Aortic smooth muscle cell (primary cell): ENCODE measurements around the gene GNAI3. TPM values are rescaled to one million over a fixed set of nuclear protein-coding genes. Genes with fewer than 3 reads are reported as not detected.

Experiments
- total RNA-seq: library from RNA; depleted of rRNA; stranded (reverse); fragments of >200 nt; gene quantifications from 2 replicates; pipeline ENCODE4 v1.2.3, GENCODE V29; 2014

The GNAI3 gene
- total RNA-seq: 15.1 and 17.3 TPM in 2 replicates

DNA sequence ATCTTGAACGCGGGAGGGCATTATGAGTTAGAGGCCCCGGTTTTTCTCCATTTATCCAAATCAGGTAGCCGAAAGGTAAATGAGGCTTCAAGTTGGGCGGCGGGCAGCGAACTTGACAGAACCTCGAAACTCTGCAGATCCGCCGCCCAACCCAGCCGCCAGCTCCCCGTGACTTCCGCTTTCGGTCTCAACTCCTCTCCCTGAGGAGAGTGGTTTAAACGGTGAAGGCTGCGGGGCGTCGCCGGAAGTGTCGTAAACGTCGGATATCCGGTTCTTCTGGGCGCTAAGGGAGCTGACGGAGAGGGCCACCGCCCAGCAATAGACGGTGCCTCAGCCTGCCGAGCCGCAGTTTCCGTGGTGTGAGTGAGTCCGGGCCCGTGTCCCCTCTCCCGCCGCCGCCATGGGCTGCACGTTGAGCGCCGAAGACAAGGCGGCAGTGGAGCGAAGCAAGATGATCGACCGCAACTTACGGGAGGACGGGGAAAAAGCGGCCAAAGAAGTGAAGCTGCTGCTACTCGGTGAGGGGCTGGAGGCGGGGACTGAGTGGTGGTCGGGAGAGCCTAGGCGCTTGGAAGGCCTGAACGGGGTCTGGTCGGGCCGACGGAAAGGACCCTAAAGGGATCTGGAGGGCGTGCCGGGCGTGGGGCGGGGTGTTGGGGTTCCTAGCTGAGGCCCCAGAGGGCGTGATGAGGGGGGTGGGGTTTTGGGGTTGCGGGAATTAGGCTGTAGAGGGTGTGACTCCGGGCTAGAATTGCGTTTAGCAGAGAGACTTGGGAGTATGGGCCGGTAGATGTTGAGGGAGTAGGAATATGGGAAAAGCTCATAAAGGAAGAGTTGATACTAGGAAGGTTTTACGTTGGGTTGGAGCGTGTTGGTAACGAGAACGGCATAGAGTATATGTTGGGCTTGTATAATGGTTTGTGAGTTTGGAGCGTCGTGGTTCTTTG lies at the start of gene GNAI3:
Gene GNAI3, plus strand, starts transcription at position 295 of the 947 bp plus-strand sequence. Its CDS starts 106 bp downstream, at position 401.

DNA sequence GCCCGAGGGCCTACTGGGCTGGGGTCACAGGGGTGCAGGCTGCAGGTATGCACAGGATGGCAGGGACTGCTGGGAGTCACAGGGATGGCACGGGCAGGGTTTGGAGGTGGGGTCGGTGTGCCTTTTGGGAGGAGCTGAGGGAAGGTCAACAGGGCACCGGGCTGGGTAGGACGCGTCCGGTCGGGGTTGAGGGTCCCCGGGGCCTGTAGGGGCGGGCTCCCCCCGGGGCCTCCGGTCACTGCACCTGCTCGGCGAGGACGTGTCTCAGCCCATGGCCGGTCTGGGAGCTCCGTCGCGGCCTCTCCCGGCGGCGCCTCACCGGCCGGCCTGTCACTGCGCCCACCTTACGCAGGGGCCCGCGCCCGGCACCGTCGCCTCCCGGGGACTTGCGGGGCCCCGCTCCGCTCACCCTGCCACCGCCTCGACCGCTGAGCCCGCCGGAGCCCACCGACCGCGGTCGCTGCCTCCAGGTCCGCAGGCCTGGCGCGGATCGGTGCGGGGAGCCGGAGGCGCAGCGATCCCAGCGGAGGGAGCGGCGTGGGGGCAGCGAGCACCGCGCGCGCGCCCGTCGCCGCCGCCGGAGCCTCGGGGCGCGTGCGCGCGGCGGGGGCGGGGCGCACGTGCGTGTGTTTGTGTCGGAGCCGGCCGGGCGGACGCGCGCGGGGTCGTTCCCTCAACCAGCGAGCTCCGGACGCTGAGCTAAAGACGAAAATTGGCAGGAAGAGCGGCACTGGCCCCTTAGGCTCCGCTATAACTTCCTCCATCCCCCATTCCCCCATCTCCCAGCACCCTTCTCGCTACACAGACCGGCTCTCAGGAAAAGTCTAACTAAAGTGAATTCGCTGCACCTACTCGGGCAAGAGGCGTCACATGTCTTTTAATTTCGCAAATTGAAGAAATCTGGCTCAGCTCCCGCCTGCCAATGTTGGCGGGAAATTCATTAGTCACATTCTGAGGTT lies 39.0 kb upstream of the GNAI3 start, which contains the start of gene AMIGO1:
Gene AMIGO1, minus strand, starts transcription at position 552 of the 959 bp plus-strand sequence. CDS start 815 bp downstream, outside the sequence.

DNA sequence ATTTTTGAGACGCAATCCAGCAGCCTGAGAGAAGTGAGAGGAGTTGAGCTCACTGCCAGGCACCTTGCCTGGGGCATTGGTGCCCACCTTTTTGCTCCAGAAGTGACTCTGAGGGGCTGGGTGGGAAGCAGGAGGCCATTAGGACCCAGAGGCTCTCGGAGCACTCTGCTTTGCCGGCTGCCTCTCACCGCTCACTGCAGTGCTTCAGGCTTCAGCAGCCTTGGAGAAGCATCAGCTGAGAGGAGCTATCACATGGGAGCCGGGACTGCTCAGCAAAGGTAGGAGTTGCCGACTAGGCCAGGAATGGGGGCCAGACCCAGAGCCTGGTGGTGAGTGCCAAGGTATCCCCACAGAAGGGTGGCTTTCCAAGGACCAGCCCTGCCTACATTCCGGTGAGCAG lies 8.7 kb upstream of the GNAI3 start, which contains the start of gene GPR61:
Gene GPR61, plus strand, starts transcription at position 197 of the 400 bp plus-strand sequence. CDS start 3,151 bp downstream, outside the sequence.

DNA sequence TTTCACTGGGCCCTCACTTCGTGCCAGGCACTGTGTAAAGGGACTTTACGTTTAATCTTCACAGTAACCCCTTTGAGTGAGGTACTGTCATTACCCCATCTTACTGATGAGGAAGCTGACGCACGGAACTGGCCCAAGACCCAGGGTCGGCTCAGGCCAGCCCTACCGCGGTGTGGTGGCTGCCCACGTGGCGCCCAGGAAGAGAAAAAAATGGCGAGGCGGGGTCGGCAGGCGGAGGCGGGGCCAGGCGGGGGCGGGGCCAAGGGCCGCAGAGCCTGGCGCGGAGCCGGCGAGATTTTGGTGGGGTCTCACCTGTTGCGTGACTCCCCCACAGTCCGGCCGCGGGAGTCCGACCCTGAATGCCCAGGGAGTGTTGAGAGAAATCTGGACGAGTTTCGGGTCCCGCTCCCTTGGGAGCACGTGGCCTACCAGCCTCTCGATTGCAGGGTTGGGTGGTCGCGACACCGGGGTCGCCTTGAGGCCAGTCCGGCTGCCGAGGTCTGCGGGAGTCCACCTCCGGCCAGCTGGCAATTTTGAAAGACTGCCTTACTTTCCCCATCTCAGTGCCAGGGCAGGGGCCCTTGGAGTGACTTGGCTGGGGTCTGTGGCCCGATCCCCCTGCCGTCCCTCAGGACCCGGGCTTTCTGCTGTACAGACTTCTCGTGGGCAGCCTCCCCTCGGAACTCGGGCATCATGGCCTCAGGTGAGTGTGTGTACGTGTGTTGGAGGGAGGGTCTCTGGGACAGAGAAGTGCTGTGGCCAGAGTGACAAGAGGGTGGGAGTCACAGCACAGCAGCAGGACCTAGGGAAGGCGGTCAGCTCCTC lies 71.4 kb downstream of the GNAI3 start, which contains the start of the genes AMPD2 and GNAT2:
Gene AMPD2, plus strand, starts transcription at position 262 of the 825 bp plus-strand sequence. CDS start 1,339 bp downstream, outside the sequence.
Gene GNAT2, minus strand, starts transcription at position 41 of the 825 bp plus-strand sequence. CDS start 6,746 bp downstream, outside the sequence.

DNA sequence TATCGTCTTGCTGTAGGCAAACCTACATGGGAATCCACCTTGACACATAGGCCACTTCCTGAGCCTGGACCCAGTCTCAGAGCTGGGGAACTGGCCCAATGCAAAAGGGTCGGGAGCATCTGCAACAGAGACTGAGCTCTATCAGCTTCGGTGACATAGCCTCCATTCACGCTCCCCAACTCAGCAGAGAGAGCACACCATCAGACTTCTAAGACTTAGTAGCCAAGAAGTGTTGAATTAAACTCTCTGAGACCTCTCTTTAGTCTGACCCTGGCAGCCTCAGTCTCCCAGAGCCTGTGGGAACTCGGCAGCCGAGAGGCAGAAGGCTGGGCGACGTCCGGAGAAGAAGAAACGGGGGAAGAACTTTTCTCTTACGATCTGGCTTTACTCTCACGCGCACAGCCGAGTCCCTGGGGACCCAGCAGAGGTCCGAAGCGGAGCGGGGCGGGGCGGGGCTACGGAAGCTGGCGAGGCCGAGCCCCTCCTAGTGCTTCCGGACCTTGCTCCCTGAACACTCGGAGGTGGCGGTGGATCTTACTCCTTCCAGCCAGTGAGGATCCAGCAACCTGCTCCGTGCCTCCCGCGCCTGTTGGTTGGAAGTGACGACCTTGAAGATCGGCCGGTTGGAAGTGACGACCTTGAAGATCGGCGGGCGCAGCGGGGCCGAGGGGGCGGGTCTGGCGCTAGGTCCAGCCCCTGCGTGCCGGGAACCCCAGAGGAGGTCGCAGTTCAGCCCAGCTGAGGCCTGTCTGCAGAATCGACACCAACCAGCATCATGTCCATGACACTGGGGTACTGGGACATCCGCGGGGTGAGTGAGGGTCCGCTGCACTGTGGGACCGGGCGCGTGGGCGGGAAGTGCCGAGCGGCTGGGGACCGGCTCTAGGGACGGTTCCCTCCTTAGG lies 107.5 kb downstream of the GNAI3 start, which contains the start of gene GSTM4:
Gene GSTM4, plus strand, starts transcription at position 485 of the 905 bp plus-strand sequence. Its CDS starts 291 bp downstream, at position 776.

DNA sequence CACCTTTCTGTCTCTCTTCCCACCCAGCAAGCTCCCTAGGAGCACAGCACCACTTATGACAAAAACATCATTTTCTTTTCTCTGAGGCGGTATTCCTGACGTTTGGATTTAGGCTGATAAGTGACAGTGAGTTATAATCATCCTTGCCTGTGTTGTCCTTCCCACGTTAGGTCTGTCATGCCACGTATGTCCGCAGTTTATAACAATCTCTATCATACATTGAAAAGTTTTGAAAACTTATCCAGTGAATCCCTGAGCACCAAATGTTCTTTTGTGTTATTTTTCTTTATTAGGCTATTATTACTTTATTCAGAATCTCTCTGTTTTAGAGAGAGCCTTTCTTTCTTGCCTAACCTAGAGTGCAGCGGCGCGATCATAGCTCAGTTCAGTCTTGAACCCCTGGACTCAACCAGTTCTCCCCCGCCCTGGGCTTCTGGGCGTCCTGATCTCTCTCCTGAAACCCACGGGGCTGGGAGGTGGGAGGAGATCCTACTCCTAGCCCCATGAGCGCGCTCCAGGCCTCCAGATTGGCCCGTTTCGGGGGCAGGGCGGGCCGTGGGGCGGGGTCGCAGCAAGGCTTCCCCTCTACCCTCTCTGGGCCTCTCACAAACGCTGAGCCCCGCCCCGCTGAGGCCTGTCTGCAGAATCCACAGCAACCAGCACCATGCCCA lies 119.2 kb downstream of the GNAI3 start, which contains the start of gene GSTM2:
Gene GSTM2, plus strand, starts transcription at position 606 of the 671 bp plus-strand sequence. Its CDS starts 59 bp downstream, at position 665.

Other genes with a start within 250 kb of the GNAI3 start
- not detected in 2 replicates for gene MYBPHL, start 241.6 kb upstream of the GNAI3 start, total RNA-seq
- gene SORT1, start 150.7 kb upstream of the GNAI3 start, total RNA-seq: 15.2 and 21.3 TPM in 2 replicates
- 46.1 and 47.2 TPM in 2 replicates for gene PSMA5, start 122.2 kb upstream of the GNAI3 start, total RNA-seq
- gene SYPL2, start 82.1 kb upstream of the GNAI3 start, total RNA-seq: 0.13 and 0.62 TPM in 2 replicates
- 1.3 and 1.8 TPM in 2 replicates for gene ATXN7L2, start 64.7 kb upstream of the GNAI3 start, total RNA-seq
- gene CYB561D1, start 54.5 kb upstream of the GNAI3 start, total RNA-seq: 4.8 and 5.7 TPM in 2 replicates
- gene AMIGO1, start 38.9 kb upstream of the GNAI3 start, total RNA-seq: 0.81 and 2.2 TPM in 2 replicates
- gene GPR61, start 8.7 kb upstream of the GNAI3 start, total RNA-seq: 0.13 and 0.37 TPM in 2 replicates
- gene GNAT2, start 71.0 kb downstream of the GNAI3 start, total RNA-seq: 0.19 and 0.40 TPM in 2 replicates
- 73.3 and 85.6 TPM in 2 replicates for gene AMPD2, start 71.2 kb downstream of the GNAI3 start, total RNA-seq
- gene GSTM4, start 107.5 kb downstream of the GNAI3 start, total RNA-seq: 12.8 and 18.8 TPM in 2 replicates
- gene GSTM2, start 119.4 kb downstream of the GNAI3 start, total RNA-seq: 10.7 and 20.9 TPM in 2 replicates
- 11.4 TPM in 1 of 2 replicates, not detected in the other for gene GSTM1, start 139.2 kb downstream of the GNAI3 start, total RNA-seq
- gene GSTM5, start 163.6 kb downstream of the GNAI3 start, total RNA-seq: 0.92 and 2.0 TPM in 2 replicates
- gene GSTM3, start 192.4 kb downstream of the GNAI3 start, total RNA-seq: 21.3 and 57.2 TPM in 2 replicates
- gene EPS8L3, start 215.3 kb downstream of the GNAI3 start, total RNA-seq: not detected in 2 replicates